Liver (tissue), 9 donors: ENCODE results near the gene ZNF423. TPM values are rescaled to one million over a fixed set of nuclear protein-coding genes. Genes with fewer than 3 reads are reported as not detected.

Experiments
- DNase-seq: peaks from one replicate; pipeline ENCODE4 v3.0.0-alpha.2; 2017; ENCODE audit warnings: low spot score
- H3K27ac ChIP-seq, 2 donors: one replicate each; pipeline ENCODE4 v1.7.0; 2013; ENCODE audit warnings: inconsistent platforms in 2 of 2, low read length in 2 of 2, control low read depth in 1 of 2, low read depth in 1 of 2, mild to moderate bottlenecking in 1 of 2
- H3K27me3 ChIP-seq, 4 donors: one replicate each; pipeline versions ENCODE4 v1.6.1 to v1.7.0; 2013; ENCODE audit warnings: low read length in 3 of 4, inconsistent platforms in 1 of 4, mild to moderate bottlenecking in 1 of 4, moderate library complexity in 1 of 4; ENCODE audit not compliant: control insufficient read depth in 4 of 4, insufficient read depth in 4 of 4
- H3K36me3 ChIP-seq, 4 donors: one replicate each; pipeline versions ENCODE4 v1.6.1 to v1.7.0; 2013; ENCODE audit warnings: low read length in 3 of 4, mild to moderate bottlenecking in 3 of 4, low read depth in 1 of 4, moderate library complexity in 1 of 4; ENCODE audit not compliant: control insufficient read depth in 4 of 4, insufficient read depth in 3 of 4
- H3K4me1 ChIP-seq, 4 donors: one replicate each; pipeline versions ENCODE4 v1.6.1 to v1.7.0; 2013; ENCODE audit warnings: low read length in 3 of 4, mild to moderate bottlenecking in 3 of 4, moderate library complexity in 1 of 4; ENCODE audit not compliant: control insufficient read depth in 4 of 4, insufficient read depth in 4 of 4
- H3K4me3 ChIP-seq, 3 donors: one replicate each; pipeline versions ENCODE4 v1.6.1 to v1.7.0; 2013; ENCODE audit warnings: low read length in 3 of 3, control low read depth in 1 of 3, low read depth in 1 of 3, mild to moderate bottlenecking in 1 of 3
- H3K9ac ChIP-seq, 2 donors: one replicate each; pipeline ENCODE4 v1.7.0; 2013; ENCODE audit warnings: low read length in 2 of 2, mild to moderate bottlenecking in 2 of 2, moderate library complexity in 2 of 2, control low read depth in 1 of 2, low read depth in 1 of 2
- H3K9me3 ChIP-seq, 4 donors: one replicate each; pipeline versions ENCODE4 v1.6.1 to v1.7.0; 2013; ENCODE audit warnings: low read length in 3 of 4; ENCODE audit not compliant: control insufficient read depth in 4 of 4
- ATF3 ChIP-seq: IDR thresholded peaks from 2 replicates; pipeline ENCODE4 v1.6.1; 2016; ENCODE audit warnings: antibody characterized with exemption
- CTCF ChIP-seq: fragments of 150-350 bp; IDR thresholded peaks from 2 replicates; pipeline ENCODE4 v1.5.1; 2017; ENCODE audit warnings: improper control_type of control experiment, low read depth, low read length; ENCODE audit not compliant: missing input control
- EGR1 ChIP-seq, 2 donors: IDR thresholded peaks; 2 replicates each; pipeline ENCODE4 v1.6.1; 2016 to 2018; ENCODE audit warnings: antibody characterized with exemption in 2 of 2, low read depth in 2 of 2
- FOXA1 ChIP-seq: IDR thresholded peaks from 2 replicates; pipeline ENCODE4 v1.6.1; 2016; ENCODE audit warnings: antibody characterized with exemption
- FOXA2 ChIP-seq: IDR thresholded peaks from 2 replicates; pipeline ENCODE4 v1.6.1; 2016; ENCODE audit warnings: antibody characterized with exemption
- GABPA ChIP-seq, 2 donors: IDR thresholded peaks in 1 of 2; conservative IDR thresholded peaks in 1 of 2; 2 replicates each; pipeline ENCODE4 v1.6.1; 2016; ENCODE audit warnings: antibody characterized with exemption in 2 of 2, mild to moderate bottlenecking in 1 of 2, moderate library complexity in 1 of 2
- HNF4A ChIP-seq, 2 donors: conservative IDR thresholded peaks; 2 replicates each; pipeline ENCODE4 v1.6.1; 2016; ENCODE audit warnings: antibody characterized with exemption in 2 of 2, mild to moderate bottlenecking in 2 of 2
- HNF4G ChIP-seq: IDR thresholded peaks from 2 replicates; pipeline ENCODE4 v1.6.1; 2016; ENCODE audit warnings: antibody characterized with exemption
- JUND ChIP-seq, 2 donors: IDR thresholded peaks; 2 replicates each; pipeline ENCODE4 v1.6.1; 2016; ENCODE audit warnings: antibody characterized with exemption in 2 of 2
- MAX ChIP-seq: IDR thresholded peaks from 2 replicates; pipeline ENCODE4 v1.6.1; 2016; ENCODE audit warnings: antibody characterized with exemption
- NR2F2 ChIP-seq: IDR thresholded peaks from 2 replicates; pipeline ENCODE4 v1.6.1; 2016; ENCODE audit warnings: antibody characterized with exemption
- RAD21 ChIP-seq, 2 donors: IDR thresholded peaks; 2 replicates each; pipeline ENCODE4 v1.6.1; 2016; ENCODE audit warnings: antibody characterized with exemption in 2 of 2, mild to moderate bottlenecking in 2 of 2
- REST ChIP-seq: IDR thresholded peaks from 2 replicates; pipeline ENCODE4 v1.6.1; 2016; ENCODE audit warnings: antibody characterized with exemption, mild to moderate bottlenecking
- RXRA ChIP-seq, 2 donors: IDR thresholded peaks; 2 replicates each; pipeline ENCODE4 v1.6.1; 2017 to 2018; ENCODE audit warnings: antibody characterized with exemption in 2 of 2, mild to moderate bottlenecking in 1 of 2
- SP1 ChIP-seq: IDR thresholded peaks from 2 replicates; pipeline ENCODE4 v1.6.1; 2018; ENCODE audit warnings: antibody characterized with exemption, mild to moderate bottlenecking
- TAF1 ChIP-seq: conservative IDR thresholded peaks from 2 replicates; pipeline ENCODE4 v1.6.1; 2016; ENCODE audit warnings: antibody characterized with exemption, mild to moderate bottlenecking
- YY1 ChIP-seq: IDR thresholded peaks from 2 replicates; pipeline ENCODE4 v1.6.1; 2016; ENCODE audit warnings: antibody characterized with exemption, mild to moderate bottlenecking
- ZBTB33 ChIP-seq: IDR thresholded peaks from 2 replicates; pipeline ENCODE4 v1.6.1; 2016; ENCODE audit warnings: antibody characterized with exemption
- WGBS: extraction: QIAGEN DNeasy Blood & Tissue Kit; methylation state at CpG from one replicate; pipeline ENCODE4 v1.1.7; 2013; 5-methylcytosine and 5-hydroxymethylcytosine counted together
- polyA plus RNA-seq, 2 donors: library from polyadenylated mRNA; stranded (reverse) in 1 of 2; unstranded in 1 of 2; fragments of 200-250 nt in 1 of 2; fragments of >200 nt in 1 of 2; fragmentation: Nextera tagmentation in 1 of 2; extraction: Ambion mirVana in 1 of 2; gene quantifications; one replicate each; pipeline versions ENCODE4 v1.2.1 to v1.2.3, GENCODE V29; 2013 to 2015
- total RNA-seq, 2 donors: library from RNA; depleted of rRNA; stranded (reverse); fragments of >200 nt; gene quantifications; one replicate each; pipeline ENCODE4 v1.2.3, GENCODE V29; 2014
- donor health status: healthy.
- donor health status: healthy.
- donor health status: healthy.
- donor health status: healthy.
- donor health status: healthy.

The ZNF423 gene
- total and polyA plus RNA-seq, 4 donors: 0.24 to 1.6 (median 0.39) TPM

- TF ChIP-seq RAD21 (IDR thresholded peaks at IDR 0.05): no peak
Observed at GRCh38 chr16:49554681-49555080, 301.2 kb downstream of the ZNF423 start (continued).

GRCh38 chr16:49552313-49552928 is 303.5 kb downstream of the ZNF423 start:
- Histone ChIP-seq H3K36me3 (no peaks in the 10 kb centered on the region), H3K4me1 (no peaks in the 10 kb centered on the region), H3K27me3 (no peaks in the 10 kb centered on the region), H3K9me3 (no peaks in the 10 kb centered on the region), H3K27ac (no peak overlapping the region), H3K4me3 (no peak overlapping the region), H3K9ac (no peak overlapping the region)
- DNase-seq: no peak
- TF ChIP-seq TAF1 (no peak), NR2F2 (no peak), HNF4A (conservative IDR thresholded peaks at IDR 0.05) (no peak), REST (no peak), MAX (no peak), YY1 (no peak), JUND (IDR thresholded peaks at IDR 0.05) (no peak), EGR1 (IDR thresholded peaks at IDR 0.05; ENCODE audit: low read depth in 2 of 2) (no peak), FOXA1 (no peak), SP1 (no peak), RXRA (IDR thresholded peaks at IDR 0.05) (no peak), ATF3 (no peak), HNF4G (no peak), ZBTB33 (no peak), CTCF (no peak), RAD21 (IDR thresholded peaks at IDR 0.05) (no peak), GABPA (IDR thresholded peaks at IDR 0.05 in 1 of 2, conservative IDR thresholded peaks at IDR 0.05 in 1 of 2) (no peak), FOXA2 (no peak)
- WGBS: 78% methylated on average over 10 of the region's 10 CpGs
